GM23338 (cell line): ENCODE measurements around the gene NELFB. TPM values are rescaled to one million over a fixed set of nuclear protein-coding genes. Genes with fewer than 3 reads are reported as not detected.

Experiments
- ATAC-seq: fragments of 200-7000 bp; cut with Tn5 transposase; 3 replicates; pipeline ENCODE4 v1.9.1; 2020
- DNase-seq: peaks from one replicate; pipeline ENCODE4 v3.0.0-alpha.2; 2015; ENCODE audit warnings: low spot score
- H2AFZ ChIP-seq: fragments of 200-600 bp; sonication (generic); 2 replicates; pipeline ENCODE4 v1.8.0; 2016; ENCODE audit warnings: antibody characterized with exemption, mild to moderate bottlenecking, moderate library complexity
- H3F3A ChIP-seq: fragments of 200-600 bp; sonication (generic); replicated peaks from 2 replicates; pipeline ENCODE4 v1.8.0; 2017; ENCODE audit warnings: antibody characterized with exemption, mixed run types, low read depth
- H3K27ac ChIP-seq: fragments of 200-600 bp; sonication (generic); 2 replicates; pipeline ENCODE4 v1.6.1; 2016; ENCODE audit warnings: low read depth
- H3K27me3 ChIP-seq: fragments of 200-600 bp; sonication (generic); 2 replicates; pipeline ENCODE4 v1.8.0; 2016; ENCODE audit warnings: mild to moderate bottlenecking, mixed run types, moderate library complexity; ENCODE audit not compliant: insufficient read depth
- H3K36me3 ChIP-seq: fragments of 200-600 bp; sonication (generic); 2 replicates; pipeline ENCODE4 v1.8.0; 2016; ENCODE audit warnings: mild to moderate bottlenecking; ENCODE audit not compliant: insufficient read depth
- H3K4me1 ChIP-seq: fragments of 200-600 bp; sonication (generic); 2 replicates; pipeline ENCODE4 v1.8.0; 2016; ENCODE audit warnings: mild to moderate bottlenecking, moderate library complexity; ENCODE audit not compliant: insufficient read depth
- H3K4me2 ChIP-seq: fragments of 200-600 bp; sonication (generic); 2 replicates; pipeline ENCODE4 v1.7.1; 2017; ENCODE audit warnings: mixed run types
- H3K4me3 ChIP-seq: fragments of 200-600 bp; sonication (generic); 2 replicates; pipeline ENCODE4 v1.6.1; 2016; ENCODE audit warnings: mixed run types
- H3K79me2 ChIP-seq: fragments of 200-600 bp; sonication (generic); replicated peaks from 2 replicates; pipeline ENCODE4 v1.8.0; 2017; ENCODE audit warnings: mild to moderate bottlenecking; ENCODE audit not compliant: insufficient read depth
- H3K9me2 ChIP-seq: fragments of 200-600 bp; sonication (generic); 2 replicates; pipeline ENCODE4 v1.8.0; 2017; ENCODE audit not compliant: insufficient read depth
- H4K20me1 ChIP-seq: fragments of 200-600 bp; sonication (generic); replicated peaks from 2 replicates; pipeline ENCODE4 v1.8.0; 2017; ENCODE audit warnings: mild to moderate bottlenecking; ENCODE audit not compliant: insufficient read depth
- H3K27ac Mint-ChIP-seq: 2 replicates; pipeline ENCODE4 v1.8.0; 2020; ENCODE audit warnings: inconsistent platforms, mild to moderate bottlenecking, moderate library complexity, mixed read lengths
- H3K27me3 Mint-ChIP-seq: 3 replicates; pipeline ENCODE4 v1.8.0; 2022; ENCODE audit warnings: low read depth, mild to moderate bottlenecking, moderate library complexity, mixed read lengths, inconsistent platforms; ENCODE audit not compliant: insufficient read depth, poor library complexity
- H3K36me3 Mint-ChIP-seq: 3 replicates; pipeline ENCODE4 v1.8.0; 2021; ENCODE audit warnings: low read depth, mild to moderate bottlenecking, inconsistent platforms, moderate library complexity, mixed read lengths
- H3K4me1 Mint-ChIP-seq: 3 replicates; pipeline ENCODE4 v1.8.0; 2020; ENCODE audit warnings: mild to moderate bottlenecking, inconsistent platforms, mixed read lengths
- H3K4me3 Mint-ChIP-seq: 3 replicates; pipeline ENCODE4 v1.8.0; 2021; ENCODE audit warnings: moderate library complexity, mild to moderate bottlenecking, inconsistent platforms, mixed read lengths
- H3K9me3 Mint-ChIP-seq: 3 replicates; pipeline ENCODE4 v1.8.0; 2020; ENCODE audit warnings: moderate library complexity, mild to moderate bottlenecking, inconsistent platforms, mixed read lengths
- CREB1 ChIP-seq: fragments of 250-450 bp; sonication (Bioruptor Pico); IDR thresholded peaks from 2 replicates; pipeline ENCODE4 v1.5.0; 2020; ENCODE audit warnings: low read depth, mild to moderate bottlenecking, moderate library complexity
- EZH2 ChIP-seq: fragments of 200-600 bp; sonication (generic); IDR thresholded peaks from one replicate; pipeline ENCODE4 v1.8.0; 2017; ENCODE audit warnings: antibody characterized with exemption, mild to moderate bottlenecking, low read depth; ENCODE audit not compliant: unreplicated experiment
- EZH2phosphoT487 ChIP-seq: fragments of 200-600 bp; sonication (generic); IDR thresholded peaks from one replicate; pipeline ENCODE4 v1.8.1; 2018; ENCODE audit warnings: antibody characterized with exemption; ENCODE audit not compliant: unreplicated experiment
- JUNB ChIP-seq: IDR thresholded peaks from one replicate; pipeline ENCODE4 v1.6.1; 2016; ENCODE audit warnings: antibody characterized with exemption; ENCODE audit not compliant: unreplicated experiment
- NANOG ChIP-seq: IDR thresholded peaks from 2 replicates; pipeline ENCODE4 v1.6.1; 2016; ENCODE audit warnings: antibody characterized with exemption, borderline replicate concordance
- POLR2AphosphoS5 ChIP-seq: IDR thresholded peaks from 2 replicates; pipeline ENCODE4 v1.6.1; 2016; ENCODE audit warnings: antibody characterized with exemption, low read depth
- STAT1 ChIP-seq: IDR thresholded peaks from one replicate; pipeline ENCODE4 v1.6.1; 2016; ENCODE audit warnings: antibody characterized with exemption; ENCODE audit not compliant: unreplicated experiment
- ZNF114 ChIP-seq: fragments of 250-450 bp; sonication (Bioruptor Pico); IDR thresholded peaks from 2 replicates; pipeline ENCODE4 v1.5.0; 2020; ENCODE audit warnings: mild to moderate bottlenecking, moderate library complexity
- ZNF331 ChIP-seq: fragments of 250-450 bp; sonication (Bioruptor Pico); IDR thresholded peaks from 2 replicates; pipeline ENCODE4 v1.5.0; 2020; ENCODE audit warnings: low read depth, mild to moderate bottlenecking, moderate library complexity
- polyA plus RNA-seq: library from polyadenylated mRNA; unstranded; fragments of >200 nt; fragmentation: Nextera tagmentation; extraction: Ambion mirVana; gene quantifications from 2 replicates; pipeline ENCODE4 v1.2.1, GENCODE V29; 2016
- total RNA-seq: library from RNA; depleted of rRNA; stranded (reverse); fragments of >200 nt; shearing (Covaris generic); gene quantifications from 2 replicates; pipeline ENCODE4 v1.2.3, GENCODE V29; 2014
- TF ChIP-seq, protein P1 (sequence below), 2 experiments: fragments of 200-600 bp in 1 of 2; sonication (generic) in 1 of 2; conservative IDR thresholded peaks; 2 replicates each; pipeline versions ENCODE4 v1.5.1 to v1.6.1; 2016 to 2017; ENCODE audit warnings: antibody characterized with exemption in 2 of 2, low read depth in 2 of 2, mild to moderate bottlenecking in 2 of 2, moderate library complexity in 1 of 2
- TF ChIP-seq, protein P2 (sequence below): fragments of 250-450 bp; sonication (Bioruptor Pico); IDR thresholded peaks from 2 replicates; pipeline ENCODE4 v1.5.0; 2020; ENCODE audit warnings: mild to moderate bottlenecking, moderate library complexity
- TF ChIP-seq, protein P3 (sequence below): IDR thresholded peaks from 2 replicates; pipeline ENCODE4 v1.6.1; 2016; ENCODE audit warnings: antibody characterized with exemption
- TF ChIP-seq, protein P4 (sequence below): IDR thresholded peaks from one replicate; pipeline ENCODE4 v1.6.1; 2018; ENCODE audit warnings: antibody characterized with exemption; ENCODE audit not compliant: unreplicated experiment

The NELFB gene
- total and polyA plus RNA-seq, 2 experiments from 2014 or later, result 30.0 to 97.3 TPM

DNA sequence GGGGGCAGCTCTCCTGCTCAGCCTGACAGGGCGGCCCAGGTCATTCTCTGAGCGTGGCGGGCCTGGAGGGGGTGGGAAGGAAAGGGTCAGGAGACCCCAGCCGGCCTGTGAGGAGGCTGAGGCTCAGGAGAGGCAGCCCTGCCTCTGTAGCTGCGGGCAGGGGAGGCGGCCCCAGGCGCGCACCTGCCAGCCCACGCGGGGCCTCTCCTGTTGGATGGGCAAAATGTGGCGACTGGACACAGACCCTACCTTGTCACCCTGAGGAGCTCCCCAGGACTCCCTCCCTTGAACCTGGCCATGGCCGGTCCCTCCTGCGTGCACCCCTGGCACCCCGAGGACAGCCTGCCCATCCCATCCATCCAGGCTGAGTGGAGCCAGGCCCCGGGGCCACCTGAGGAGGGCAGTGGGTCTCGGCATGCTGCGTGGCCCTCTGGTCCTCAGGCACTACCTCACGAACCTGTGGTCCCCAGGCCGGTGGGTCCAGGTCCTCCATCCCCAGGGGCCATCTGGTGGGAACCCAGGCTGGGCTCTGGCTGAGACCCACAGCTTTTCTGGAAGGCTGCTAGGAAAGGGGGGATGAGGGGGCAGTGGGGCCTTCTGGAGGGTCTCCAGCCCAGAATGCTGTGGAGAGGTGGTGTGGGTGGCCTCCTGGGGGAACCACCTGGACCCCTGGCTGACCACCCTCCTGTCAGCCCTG is 62.0 kb downstream of the NELFB start:
- H3K36me3 Mint-ChIP-seq, result no peaks in the 10 kb centered on the region
- H3K27me3 Mint-ChIP-seq, result peaks cover 5% of the 10 kb centered on the region
- no peak overlapping the region for H3K27ac ChIP-seq
- H2AFZ ChIP-seq, result no peak overlapping the region
- H3K4me1 Mint-ChIP-seq, result peaks cover 2% of the 10 kb centered on the region; the same call in 2 of the 3 replicates
- H3K9me3 Mint-ChIP-seq, result 0 out of 3 replicates have a peak, but pooled peaks cover 2% of the 10 kb centered on the region
- peaks cover 21% of the 10 kb centered on the region; the same call in 1 of the 2 replicates for H3K4me1 ChIP-seq
- no peak overlapping the region for H3K27ac Mint-ChIP-seq
- no peaks in the 10 kb centered on the region for H3K79me2 ChIP-seq
- H3K4me3 ChIP-seq, result peak overlapping the region; percentile 52; the same call in 1 of the 2 replicates
- no peaks in the 10 kb centered on the region for H3K27me3 ChIP-seq
- H3K4me3 Mint-ChIP-seq, result no peak overlapping the region; the same call in 2 of the 3 replicates
- H3F3A ChIP-seq, result no peaks in the 10 kb centered on the region
- H3K9me2 ChIP-seq, result no peaks in the 10 kb centered on the region
- H3K36me3 ChIP-seq, result no peaks in the 10 kb centered on the region
- peak overlapping the region; percentile 81; the same call in 1 of the 2 replicates for H3K4me2 ChIP-seq
- ATAC-seq, result no peak
- no peaks in the 10 kb centered on the region for H4K20me1 ChIP-seq
- DNase-seq, result no peak
- no peak for TF ChIP-seq POLR2AphosphoS5
- TF ChIP-seq EZH2phosphoT487, result no peak
- no peak for TF ChIP-seq STAT1
- TF ChIP-seq ZNF331 (CRISPR knock-in tag), result no peak
- no peak for TF ChIP-seq CREB1 (CRISPR knock-in tag)
- TF ChIP-seq, protein P1, sequence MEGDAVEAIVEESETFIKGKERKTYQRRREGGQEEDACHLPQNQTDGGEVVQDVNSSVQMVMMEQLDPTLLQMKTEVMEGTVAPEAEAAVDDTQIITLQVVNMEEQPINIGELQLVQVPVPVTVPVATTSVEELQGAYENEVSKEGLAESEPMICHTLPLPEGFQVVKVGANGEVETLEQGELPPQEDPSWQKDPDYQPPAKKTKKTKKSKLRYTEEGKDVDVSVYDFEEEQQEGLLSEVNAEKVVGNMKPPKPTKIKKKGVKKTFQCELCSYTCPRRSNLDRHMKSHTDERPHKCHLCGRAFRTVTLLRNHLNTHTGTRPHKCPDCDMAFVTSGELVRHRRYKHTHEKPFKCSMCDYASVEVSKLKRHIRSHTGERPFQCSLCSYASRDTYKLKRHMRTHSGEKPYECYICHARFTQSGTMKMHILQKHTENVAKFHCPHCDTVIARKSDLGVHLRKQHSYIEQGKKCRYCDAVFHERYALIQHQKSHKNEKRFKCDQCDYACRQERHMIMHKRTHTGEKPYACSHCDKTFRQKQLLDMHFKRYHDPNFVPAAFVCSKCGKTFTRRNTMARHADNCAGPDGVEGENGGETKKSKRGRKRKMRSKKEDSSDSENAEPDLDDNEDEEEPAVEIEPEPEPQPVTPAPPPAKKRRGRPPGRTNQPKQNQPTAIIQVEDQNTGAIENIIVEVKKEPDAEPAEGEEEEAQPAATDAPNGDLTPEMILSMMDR (conservative IDR thresholded peaks at IDR 0.05; ENCODE audit: low read depth in 2 of 2), result no peak
- TF ChIP-seq EZH2, result no peak
- no peak for TF ChIP-seq NANOG
- no peak for TF ChIP-seq ZNF114 (CRISPR knock-in tag)
- TF ChIP-seq, protein P2, sequence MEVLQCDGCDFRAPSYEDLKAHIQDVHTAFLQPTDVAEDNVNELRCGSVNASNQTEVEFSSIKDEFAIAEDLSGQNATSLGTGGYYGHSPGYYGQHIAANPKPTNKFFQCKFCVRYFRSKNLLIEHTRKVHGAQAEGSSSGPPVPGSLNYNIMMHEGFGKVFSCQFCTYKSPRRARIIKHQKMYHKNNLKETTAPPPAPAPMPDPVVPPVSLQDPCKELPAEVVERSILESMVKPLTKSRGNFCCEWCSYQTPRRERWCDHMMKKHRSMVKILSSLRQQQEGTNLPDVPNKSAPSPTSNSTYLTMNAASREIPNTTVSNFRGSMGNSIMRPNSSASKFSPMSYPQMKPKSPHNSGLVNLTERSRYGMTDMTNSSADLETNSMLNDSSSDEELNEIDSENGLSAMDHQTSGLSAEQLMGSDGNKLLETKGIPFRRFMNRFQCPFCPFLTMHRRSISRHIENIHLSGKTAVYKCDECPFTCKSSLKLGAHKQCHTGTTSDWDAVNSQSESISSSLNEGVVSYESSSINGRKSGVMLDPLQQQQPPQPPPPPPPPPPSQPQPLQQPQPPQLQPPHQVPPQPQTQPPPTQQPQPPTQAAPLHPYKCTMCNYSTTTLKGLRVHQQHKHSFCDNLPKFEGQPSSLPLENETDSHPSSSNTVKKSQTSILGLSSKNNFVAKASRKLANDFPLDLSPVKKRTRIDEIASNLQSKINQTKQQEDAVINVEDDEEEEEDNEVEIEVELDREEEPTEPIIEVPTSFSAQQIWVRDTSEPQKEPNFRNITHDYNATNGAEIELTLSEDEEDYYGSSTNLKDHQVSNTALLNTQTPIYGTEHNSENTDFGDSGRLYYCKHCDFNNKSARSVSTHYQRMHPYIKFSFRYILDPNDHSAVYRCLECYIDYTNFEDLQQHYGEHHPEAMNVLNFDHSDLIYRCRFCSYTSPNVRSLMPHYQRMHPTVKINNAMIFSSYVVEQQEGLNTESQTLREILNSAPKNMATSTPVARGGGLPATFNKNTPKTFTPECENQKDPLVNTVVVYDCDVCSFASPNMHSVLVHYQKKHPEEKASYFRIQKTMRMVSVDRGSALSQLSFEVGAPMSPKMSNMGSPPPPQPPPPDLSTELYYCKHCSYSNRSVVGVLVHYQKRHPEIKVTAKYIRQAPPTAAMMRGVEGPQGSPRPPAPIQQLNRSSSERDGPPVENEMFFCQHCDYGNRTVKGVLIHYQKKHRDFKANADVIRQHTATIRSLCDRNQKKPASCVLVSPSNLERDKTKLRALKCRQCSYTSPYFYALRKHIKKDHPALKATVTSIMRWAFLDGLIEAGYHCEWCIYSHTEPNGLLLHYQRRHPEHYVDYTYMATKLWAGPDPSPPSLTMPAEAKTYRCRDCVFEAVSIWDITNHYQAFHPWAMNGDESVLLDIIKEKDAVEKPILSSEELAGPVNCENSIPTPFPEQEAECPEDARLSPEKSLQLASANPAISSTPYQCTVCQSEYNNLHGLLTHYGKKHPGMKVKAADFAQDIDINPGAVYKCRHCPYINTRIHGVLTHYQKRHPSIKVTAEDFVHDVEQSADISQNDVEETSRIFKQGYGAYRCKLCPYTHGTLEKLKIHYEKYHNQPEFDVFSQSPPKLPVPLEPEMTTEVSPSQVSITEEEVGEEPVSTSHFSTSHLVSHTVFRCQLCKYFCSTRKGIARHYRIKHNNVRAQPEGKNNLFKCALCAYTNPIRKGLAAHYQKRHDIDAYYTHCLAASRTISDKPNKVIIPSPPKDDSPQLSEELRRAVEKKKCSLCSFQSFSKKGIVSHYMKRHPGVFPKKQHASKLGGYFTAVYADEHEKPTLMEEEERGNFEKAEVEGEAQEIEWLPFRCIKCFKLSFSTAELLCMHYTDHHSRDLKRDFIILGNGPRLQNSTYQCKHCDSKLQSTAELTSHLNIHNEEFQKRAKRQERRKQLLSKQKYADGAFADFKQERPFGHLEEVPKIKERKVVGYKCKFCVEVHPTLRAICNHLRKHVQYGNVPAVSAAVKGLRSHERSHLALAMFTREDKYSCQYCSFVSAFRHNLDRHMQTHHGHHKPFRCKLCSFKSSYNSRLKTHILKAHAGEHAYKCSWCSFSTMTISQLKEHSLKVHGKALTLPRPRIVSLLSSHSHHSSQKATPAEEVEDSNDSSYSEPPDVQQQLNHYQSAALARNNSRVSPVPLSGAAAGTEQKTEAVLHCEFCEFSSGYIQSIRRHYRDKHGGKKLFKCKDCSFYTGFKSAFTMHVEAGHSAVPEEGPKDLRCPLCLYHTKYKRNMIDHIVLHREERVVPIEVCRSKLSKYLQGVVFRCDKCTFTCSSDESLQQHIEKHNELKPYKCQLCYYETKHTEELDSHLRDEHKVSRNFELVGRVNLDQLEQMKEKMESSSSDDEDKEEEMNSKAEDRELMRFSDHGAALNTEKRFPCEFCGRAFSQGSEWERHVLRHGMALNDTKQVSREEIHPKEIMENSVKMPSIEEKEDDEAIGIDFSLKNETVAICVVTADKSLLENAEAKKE (CRISPR knock-in tag), result no peak
- TF ChIP-seq JUNB, result no peak
- TF ChIP-seq, protein P3, sequence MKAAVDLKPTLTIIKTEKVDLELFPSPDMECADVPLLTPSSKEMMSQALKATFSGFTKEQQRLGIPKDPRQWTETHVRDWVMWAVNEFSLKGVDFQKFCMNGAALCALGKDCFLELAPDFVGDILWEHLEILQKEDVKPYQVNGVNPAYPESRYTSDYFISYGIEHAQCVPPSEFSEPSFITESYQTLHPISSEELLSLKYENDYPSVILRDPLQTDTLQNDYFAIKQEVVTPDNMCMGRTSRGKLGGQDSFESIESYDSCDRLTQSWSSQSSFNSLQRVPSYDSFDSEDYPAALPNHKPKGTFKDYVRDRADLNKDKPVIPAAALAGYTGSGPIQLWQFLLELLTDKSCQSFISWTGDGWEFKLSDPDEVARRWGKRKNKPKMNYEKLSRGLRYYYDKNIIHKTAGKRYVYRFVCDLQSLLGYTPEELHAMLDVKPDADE, result no peak
- TF ChIP-seq, protein P4, sequence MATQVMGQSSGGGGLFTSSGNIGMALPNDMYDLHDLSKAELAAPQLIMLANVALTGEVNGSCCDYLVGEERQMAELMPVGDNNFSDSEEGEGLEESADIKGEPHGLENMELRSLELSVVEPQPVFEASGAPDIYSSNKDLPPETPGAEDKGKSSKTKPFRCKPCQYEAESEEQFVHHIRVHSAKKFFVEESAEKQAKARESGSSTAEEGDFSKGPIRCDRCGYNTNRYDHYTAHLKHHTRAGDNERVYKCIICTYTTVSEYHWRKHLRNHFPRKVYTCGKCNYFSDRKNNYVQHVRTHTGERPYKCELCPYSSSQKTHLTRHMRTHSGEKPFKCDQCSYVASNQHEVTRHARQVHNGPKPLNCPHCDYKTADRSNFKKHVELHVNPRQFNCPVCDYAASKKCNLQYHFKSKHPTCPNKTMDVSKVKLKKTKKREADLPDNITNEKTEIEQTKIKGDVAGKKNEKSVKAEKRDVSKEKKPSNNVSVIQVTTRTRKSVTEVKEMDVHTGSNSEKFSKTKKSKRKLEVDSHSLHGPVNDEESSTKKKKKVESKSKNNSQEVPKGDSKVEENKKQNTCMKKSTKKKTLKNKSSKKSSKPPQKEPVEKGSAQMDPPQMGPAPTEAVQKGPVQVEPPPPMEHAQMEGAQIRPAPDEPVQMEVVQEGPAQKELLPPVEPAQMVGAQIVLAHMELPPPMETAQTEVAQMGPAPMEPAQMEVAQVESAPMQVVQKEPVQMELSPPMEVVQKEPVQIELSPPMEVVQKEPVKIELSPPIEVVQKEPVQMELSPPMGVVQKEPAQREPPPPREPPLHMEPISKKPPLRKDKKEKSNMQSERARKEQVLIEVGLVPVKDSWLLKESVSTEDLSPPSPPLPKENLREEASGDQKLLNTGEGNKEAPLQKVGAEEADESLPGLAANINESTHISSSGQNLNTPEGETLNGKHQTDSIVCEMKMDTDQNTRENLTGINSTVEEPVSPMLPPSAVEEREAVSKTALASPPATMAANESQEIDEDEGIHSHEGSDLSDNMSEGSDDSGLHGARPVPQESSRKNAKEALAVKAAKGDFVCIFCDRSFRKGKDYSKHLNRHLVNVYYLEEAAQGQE, result no peak
